K562 (cell line): ENCODE data around the gene ACTR3. TPM values are rescaled to one million over a fixed set of nuclear protein-coding genes. Genes with fewer than 3 reads are reported as not detected.
A peak's percentile ranks its signal among the peaks of the same experiment; 100 is the strongest.

Experiments
- ATAC-seq: fragments of 200-7000 bp; cut with Tn5 transposase; 3 replicates; pipeline ENCODE4 v1.9.1; 2020; ENCODE audit warnings: moderate library complexity
- BruUV-seq: library from RNA; stranded (reverse); fragments of 400-500 nt; replicated peaks from 2 replicates; lab custom pipeline; 2021; lab: Mats Ljungman, UMichigan
- CTCF ChIA-PET: fragments of 300-600 bp; formaldehyde crosslinking; extraction: SDS; loops from one replicate; lab custom pipeline; 2021; ENCODE audit warnings: low intra/inter-chr PET ratio; lab: Yijun Ruan, JAX
- POLR2A ChIA-PET: fragments of 300-600, 350-650 bp; sonication (Branson Sonifier 250); formaldehyde crosslinking; extraction: SDS; loops from one replicate; lab custom pipeline; 2021; ENCODE audit warnings: antibody characterized with exemption, inconsistent platforms; lab: Yijun Ruan, JAX
- DNase-seq, 4 experiments: peaks; one replicate each; pipeline versions ENCODE4 v3.0.0 to v3.0.0-alpha.2; 2011 to 2018; ENCODE audit warnings: low spot score in 3 of 4, mixed read lengths in 3 of 4; ENCODE audit errors: extremely low read depth in 1 of 4
- FAIRE-seq: peaks from 2 replicates; lab custom pipeline; 2011; peaks lifted over from hg19 to GRCh38; lab: Jason Lieb, UNC
- H2AFZ ChIP-seq: 2 replicates; pipeline ENCODE4 v1.6.0; 2011; ENCODE audit warnings: low read depth, low read length, control low read depth, inconsistent platforms
- H3K27ac ChIP-seq: fragments of 200-600 bp; 3 replicates; pipeline ENCODE4 v1.8.0; 2011; ENCODE audit warnings: low read depth, mild to moderate bottlenecking, control low read depth, inconsistent platforms, low read length, moderate library complexity, mixed read lengths; ENCODE audit errors: extremely low read depth
- H3K27me3 ChIP-seq, 2 experiments: fragments of 300-600 bp in 1 of 2; 2 replicates in 1 of 2; 3 replicates in 1 of 2; pipeline versions ENCODE4 v1.6.0 to v1.8.0; 2011; ENCODE audit warnings: inconsistent platforms in 2 of 2, low read length in 2 of 2, mild to moderate bottlenecking in 1 of 2, mixed read lengths in 1 of 2, moderate library complexity in 1 of 2; ENCODE audit not compliant: control insufficient read depth in 2 of 2, insufficient read depth in 2 of 2
- H3K36me3 ChIP-seq: fragments of 300-600 bp; 3 replicates; pipeline ENCODE4 v1.8.0; 2011; ENCODE audit warnings: mild to moderate bottlenecking, low read length, inconsistent platforms; ENCODE audit not compliant: control insufficient read depth, insufficient read depth
- H3K4me1 ChIP-seq, 2 experiments: fragments of 200-600 bp in 1 of 2; replicated peaks in 1 of 2; 2 replicates in 1 of 2; 3 replicates in 1 of 2; pipeline versions ENCODE4 v1.5.1 to v1.8.0; 2011; ENCODE audit warnings: inconsistent platforms in 2 of 2, low read length in 2 of 2, mild to moderate bottlenecking in 1 of 2, mixed read lengths in 1 of 2, moderate library complexity in 1 of 2; ENCODE audit not compliant: control insufficient read depth in 2 of 2, insufficient read depth in 2 of 2
- H3K4me2 ChIP-seq: 2 replicates; pipeline ENCODE4 v1.6.1; 2011; ENCODE audit warnings: low read length, control low read depth, inconsistent platforms, mixed read lengths; ENCODE audit not compliant: insufficient read depth
- H3K4me3 ChIP-seq: fragments of 200-600 bp; sonication (generic), shearing (Covaris generic); 2 replicates; pipeline ENCODE4 v1.5.1; 2016; ENCODE audit warnings: control low read depth, inconsistent platforms
- H3K79me2 ChIP-seq: fragments of 200-600 bp; 3 replicates; pipeline ENCODE4 v1.8.0; 2011; ENCODE audit warnings: low read length, inconsistent platforms; ENCODE audit not compliant: control insufficient read depth, insufficient read depth
- H3K9ac ChIP-seq, 2 experiments: 2 replicates each; pipeline versions ENCODE4 v1.6.0 to v1.6.1; 2011; ENCODE audit warnings: low read depth in 2 of 2, low read length in 2 of 2, control low read depth in 1 of 2, inconsistent platforms in 1 of 2, mild to moderate bottlenecking in 1 of 2, mixed read lengths in 1 of 2; ENCODE audit not compliant: insufficient read depth in 1 of 2
- H3K9me1 ChIP-seq: one replicate; pipeline ENCODE4 v1.6.0; 2011; ENCODE audit warnings: inconsistent platforms, mild to moderate bottlenecking, low read length, moderate library complexity; ENCODE audit not compliant: control insufficient read depth, insufficient read depth
- H3K9me3 ChIP-seq: replicated peaks from 2 replicates; pipeline ENCODE4 v1.5.1; 2011; ENCODE audit warnings: low read depth, low read length, inconsistent platforms; ENCODE audit not compliant: control insufficient read depth, insufficient read depth
- H4K20me1 ChIP-seq: replicated peaks from 2 replicates; pipeline ENCODE4 v1.6.1; 2011; ENCODE audit warnings: low read length, inconsistent platforms, mixed read lengths; ENCODE audit not compliant: control insufficient read depth, insufficient read depth
- AFF1 ChIP-seq, 2 experiments: fragments of 450-650 bp; IDR thresholded peaks; 2 replicates each; pipeline ENCODE4 v1.6.1; 2018; ENCODE audit warnings: mild to moderate bottlenecking in 2 of 2, low read depth in 1 of 2; ENCODE audit not compliant: partially characterized antibody in 2 of 2
- CAMTA2 ChIP-seq: fragments of 250-450 bp; sonication (Bioruptor Pico); conservative IDR thresholded peaks from 2 replicates; pipeline ENCODE4 v1.5.1; 2022
- CBX5 ChIP-seq: IDR thresholded peaks from 2 replicates; pipeline ENCODE4 v1.6.1; 2014; ENCODE audit warnings: low read depth, borderline replicate concordance
- DACH1 ChIP-seq: fragments of 450-650 bp; IDR thresholded peaks from 2 replicates; pipeline ENCODE4 v1.6.1; 2018; ENCODE audit not compliant: partially characterized antibody
- DNMT1 ChIP-seq: fragments of 450-650 bp; IDR thresholded peaks from 2 replicates; pipeline ENCODE4 v1.6.1; 2016; ENCODE audit warnings: antibody characterized with exemption, mild to moderate bottlenecking
- EHMT2 ChIP-seq: fragments of 450-650 bp; IDR thresholded peaks from 2 replicates; pipeline ENCODE4 v1.6.1; 2018; ENCODE audit warnings: antibody characterized with exemption
- ETS2 ChIP-seq: IDR thresholded peaks from 2 replicates; pipeline ENCODE4 v1.6.1; 2016; ENCODE audit warnings: borderline replicate concordance, missing genetic modification characterization, mild to moderate bottlenecking, moderate library complexity, missing compliant biosample characterization; ENCODE audit not compliant: poor library complexity, severe bottlenecking
- HDGF ChIP-seq: fragments of 450-650 bp; IDR thresholded peaks from 2 replicates; pipeline ENCODE4 v1.6.1; 2016
- RBM25 ChIP-seq: fragments of 200-400 bp; formaldehyde crosslinking; IDR thresholded peaks from 2 replicates; pipeline ENCODE4 v1.6.1; 2018; ENCODE audit warnings: low read length, low read depth, moderate library complexity; ENCODE audit not compliant: severe bottlenecking
- SP1 ChIP-seq: sonication (generic); formaldehyde crosslinking; IDR thresholded peaks from 2 replicates; pipeline ENCODE4 v1.8.1; 2022; ENCODE audit warnings: mild to moderate bottlenecking, missing genetic modification reagents
- SP2 ChIP-seq: IDR thresholded peaks from 2 replicates; pipeline ENCODE4 v1.6.1; 2011; ENCODE audit warnings: mild to moderate bottlenecking, low read depth, low read length, moderate library complexity; ENCODE audit not compliant: poor library complexity, severe bottlenecking; ENCODE audit errors: extremely low read depth
- TAF9B ChIP-seq: fragments of 450-650 bp; IDR thresholded peaks from 2 replicates; pipeline ENCODE4 v1.6.1; 2018; ENCODE audit warnings: mild to moderate bottlenecking; ENCODE audit not compliant: partially characterized antibody
- TEAD1 ChIP-seq, 2 experiments: fragments of 450-650 bp in 1 of 2; sonication (generic) in 1 of 2; formaldehyde crosslinking; IDR thresholded peaks; 2 replicates each; pipeline versions ENCODE4 v1.4.0 to v1.8.0; 2020 to 2022; ENCODE audit warnings: mild to moderate bottlenecking in 2 of 2, missing genetic modification reagents in 1 of 2
- TGIF2 ChIP-seq: sonication (generic); formaldehyde crosslinking; IDR thresholded peaks from 2 replicates; pipeline ENCODE4 v1.8.1; 2022; ENCODE audit warnings: mild to moderate bottlenecking, missing genetic modification reagents, moderate library complexity
- TRIM28 ChIP-seq: fragments of 450-650 bp; IDR thresholded peaks from 2 replicates; pipeline ENCODE4 v1.6.1; 2017
- ZBTB7A ChIP-seq: IDR thresholded peaks from 2 replicates; pipeline ENCODE4 v1.6.1; 2011; ENCODE audit warnings: low read depth, mild to moderate bottlenecking, low read length, moderate library complexity, borderline replicate concordance; ENCODE audit not compliant: control insufficient read depth
- ZNF512 ChIP-seq: IDR thresholded peaks from 2 replicates; pipeline ENCODE4 v1.6.1; 2016; ENCODE audit warnings: missing genetic modification characterization, missing compliant biosample characterization
- ZNF766 ChIP-seq: fragments of 200-800 bp; sonication (Bioruptor generic); conservative IDR thresholded peaks from 2 replicates; pipeline ENCODE4 v1.6.1; 2016; ENCODE audit warnings: missing genetic modification characterization, missing compliant biosample characterization
- in situ Hi-C: fragments of 300-500 bp; cut with MboI; formaldehyde crosslinking; loops from 4 replicates; pipeline ENCODE4 v1.15.0; 2018; ENCODE audit warnings: inconsistent platforms, mixed read lengths
- intact Hi-C: fragments of 100-400 bp; cut with micrococcal nuclease; formaldehyde crosslinking; loops from 2 replicates; pipeline ENCODE4 v1.14.2; 2022
- polyA plus RNA-seq, 8 experiments: library from polyadenylated mRNA; depleted of rRNA in 4 of 8; stranded (reverse) in 5 of 8; unstranded in 3 of 8; fragments of >200 nt; fragmentation: Nextera tagmentation in 2 of 8; fragmentation: Illumina TruSeq in 1 of 8; extraction: Ambion mirVana in 2 of 8; extraction: Trizol in 1 of 8; gene quantifications; 2 replicates each; pipeline versions ENCODE4 v1.2.1 to v1.2.3, GENCODE V29; 2011 to 2014; ENCODE audit warnings: inconsistent platforms in 1 of 8, missing spikeins in 1 of 8
- total RNA-seq, 7 experiments: library from RNA; depleted of rRNA in 6 of 7; stranded (reverse); fragments of >200 nt in 6 of 7; fragmentation: Illumina TruSeq in 2 of 7; extraction: Trizol in 2 of 7; gene quantifications; 2 replicates each; pipeline versions ENCODE4 v1.2.1 to v1.2.3, GENCODE V29; 2011 to 2021; ENCODE audit warnings: low replicate concordance in 1 of 7

The ACTR3 gene
- total and polyA plus RNA-seq, 9 of the 15 experiments (the other 6 are each of a cell fraction or from before 2014, with no cell fraction given), result 49.0 to 354 (median 249) TPM

- TF ChIP-seq SP2 (no peak), DACH1 (no peak), TAF9B (no peak)
Measured at GRCh38 chr2:113930448-113930847, 40.6 kb downstream of the ACTR3 start (continued).

GRCh38 chr2:113937501-113937900 lies 47.6 kb downstream of the ACTR3 start:
- Histone ChIP-seq H3K36me3 (peaks cover 87% of the 10 kb centered on the region), H3K9me3 (no peaks in the 10 kb centered on the region; the same call in 1 of the 2 replicates), H3K4me1 (no peaks in the 10 kb centered on the region), H3K9ac (no peak overlapping the region), H3K27me3 (no peaks in the 10 kb centered on the region), H2AFZ (no peak overlapping the region), H3K27ac (no peak overlapping the region), H3K79me2 (peaks cover 4% of the 10 kb centered on the region; the same call in 2 of the 3 replicates), H4K20me1 (no peaks in the 10 kb centered on the region), H3K4me2 (no peak overlapping the region), H3K4me3 (no peak overlapping the region), H3K9me1 (no peaks in the 10 kb centered on the region)
- DNase-seq, result no peak
- no peak for FAIRE-seq
- intact Hi-C loops, result no loop called here
- POLR2A ChIA-PET, result no interaction called here
- ATAC-seq, result no peak
- CTCF ChIA-PET, result no interaction called here
- in situ Hi-C loops, result no loop called here
- BruUV-seq, result no TSS peak
- no peak for TF ChIP-seq HDGF
- no peak for TF ChIP-seq TEAD1 (CRISPR knock-in tag; IDR thresholded peaks at IDR 0.05)
- peak; percentile 60; the same call in 1 of the 2 replicates for TF ChIP-seq TRIM28
- TF ChIP-seq CAMTA2 (CRISPR knock-in tag), result no peak
- 0 out of 2 replicates have a peak, but pooled peaks have one; percentile 27 for TF ChIP-seq EHMT2
- no peak for TF ChIP-seq DNMT1
- no peak for TF ChIP-seq ETS2 (tag)
- no peak for TF ChIP-seq ZBTB7A
- TF ChIP-seq CBX5, result 0 out of 2 replicates have a peak, but pooled peaks have one; percentile 30
- no peak for TF ChIP-seq ZNF512 (tag)
- no peak for TF ChIP-seq SP1 (CRISPR knock-in tag)
- peak; percentile 88 for TF ChIP-seq ZNF766
- TF ChIP-seq AFF1 (IDR thresholded peaks at IDR 0.05; ENCODE audit: low read depth in 1 of 2, partially characterized antibody in 2 of 2), result no peak
- no peak for TF ChIP-seq TGIF2 (CRISPR knock-in tag)
- no peak for TF ChIP-seq RBM25
